Mesenteric fat pad (tissue), 1 donor: Measurements from ENCODE around the gene NDRG2. TPM values are rescaled to one million over a fixed set of nuclear protein-coding genes. Genes with fewer than 3 reads are reported as not detected.

ENCODE experiments used
- DNase-seq: peaks from one replicate; pipeline ENCODE4 v3.0.0-alpha.2; 2020; ENCODE audit warnings: low spot score
- total RNA-seq: library from RNA; stranded (reverse); fragmentation: NEBNext Ultra II Directional; extraction: Animal tissue kit (Norgen Biotek cat#: 25700); gene quantifications from one replicate; pipeline ENCODE4 v1.2.1, GENCODE V29; 2021
- donor health status: DM: yes; HTN: yes; CAD: no.

NDRG2 gene
- total RNA-seq, 1 donor from 2014 or later, result 120 TPM

GRCh38 chr14:21036751-21037150, 11.9 kb upstream of the NDRG2 start:
- DNase-seq, result no peak

GRCh38 chr14:21034707-21035106, 9.8 kb upstream of the NDRG2 start, which contains the start of gene RNASE13:
Gene RNASE13 (minus strand): TSS chr14:21034807. CDS start chr14:21034288, 519 bp downstream.
- no peak for DNase-seq

- no peak for DNase-seq
Observed at GRCh38 chr14:21033133-21033698, 8.4 kb upstream of the NDRG2 start.

- DNase-seq, result no peak
Observed at GRCh38 chr14:21032326-21033132, 7.7 kb upstream of the NDRG2 start.

GRCh38 chr14:21030531-21030930, 5.7 kb upstream of the NDRG2 start:
- DNase-seq, result no peak

GRCh38 chr14:21029917-21030316, 5.1 kb upstream of the NDRG2 start, which contains the start of gene TPPP2:
Gene TPPP2 (plus strand): TSS chr14:21030217. CDS start chr14:21030582, 365 bp downstream.
- DNase-seq, result no peak

GRCh38 chr14:21026988-21027315, 2.1 kb upstream of the NDRG2 start:
- no peak for DNase-seq

- no peak for DNase-seq
Observed at GRCh38 chr14:21026274-21026987, 1.6 kb upstream of the NDRG2 start.

GRCh38 chr14:21025371-21026273, 761 bp upstream of the NDRG2 start:
- DNase-seq, result no peak

- no peak for DNase-seq
Observed at GRCh38 chr14:21023817-21024584, 860 bp downstream of the NDRG2 start.

- no peak for DNase-seq
Observed at GRCh38 chr14:21023174-21023573, 1.7 kb downstream of the NDRG2 start.

GRCh38 chr14:21022686-21023085, 2.2 kb downstream of the NDRG2 start:
- no peak for DNase-seq

GRCh38 chr14:21020977-21021545, 3.8 kb downstream of the NDRG2 start:
- DNase-seq, result no peak

GRCh38 chr14:21019366-21019765, 5.5 kb downstream of the NDRG2 start:
- DNase-seq, result no peak

- no peak for DNase-seq
Observed at GRCh38 chr14:21018781-21019180, 6.1 kb downstream of the NDRG2 start.

- DNase-seq, result no peak
Observed at GRCh38 chr14:21018286-21018685, 6.6 kb downstream of the NDRG2 start.

GRCh38 chr14:21017528-21018245, 7.2 kb downstream of the NDRG2 start:
- DNase-seq, result no peak

- DNase-seq, result no peak
Observed at GRCh38 chr14:21016413-21017190, 8.3 kb downstream of the NDRG2 start.

- DNase-seq, result no peak
Observed at GRCh38 chr14:21015312-21015711, 9.5 kb downstream of the NDRG2 start.
